Neural progenitor cell (in vitro differentiated cells): ENCODE data around the gene RAX2. TPM values are rescaled to one million over a fixed set of nuclear protein-coding genes. Genes with fewer than 3 reads are reported as not detected.

ENCODE experiments used
- DNase-seq: peaks from one replicate; pipeline ENCODE4 v3.0.0-alpha.2; 2016; ENCODE audit warnings: low spot score
- H2AFZ ChIP-seq: fragments of 200-600 bp; sonication (generic); replicated peaks from 2 replicates; pipeline ENCODE4 v1.6.1; 2016; ENCODE audit warnings: antibody characterized with exemption
- H3F3A ChIP-seq: fragments of 200-600 bp; sonication (generic); 2 replicates; pipeline ENCODE4 v1.6.1; 2016; ENCODE audit warnings: antibody characterized with exemption, low read depth
- H3K27ac ChIP-seq: fragments of 200-600 bp; sonication (generic); 2 replicates; pipeline ENCODE4 v1.5.1; 2016; ENCODE audit warnings: mild to moderate bottlenecking
- H3K27me3 ChIP-seq: fragments of 200-600 bp; sonication (generic); 2 replicates; pipeline ENCODE4 v1.6.1; 2016; ENCODE audit warnings: mild to moderate bottlenecking, moderate library complexity
- H3K36me3 ChIP-seq: fragments of 200-600 bp; sonication (generic); 2 replicates; pipeline ENCODE4 v1.5.1; 2016
- H3K4me1 ChIP-seq: fragments of 200-600 bp; sonication (generic); 2 replicates; pipeline ENCODE4 v1.6.1; 2016; ENCODE audit warnings: mixed run types
- H3K4me2 ChIP-seq: fragments of 200-600 bp; sonication (generic); 2 replicates; pipeline ENCODE4 v1.6.1; 2016
- H3K4me3 ChIP-seq: fragments of 200-600 bp; sonication (generic); 2 replicates; pipeline ENCODE4 v1.5.1; 2016
- H3K79me2 ChIP-seq: fragments of 200-600 bp; sonication (generic); 2 replicates; pipeline ENCODE4 v1.6.1; 2016; ENCODE audit warnings: low read depth
- H3K9ac ChIP-seq: fragments of 200-600 bp; sonication (generic); 2 replicates; pipeline ENCODE4 v1.6.1; 2016
- H3K9me3 ChIP-seq: fragments of 200-600 bp; sonication (generic); 2 replicates; pipeline ENCODE4 v1.5.1; 2016; ENCODE audit warnings: low read depth
- H4K20me1 ChIP-seq: fragments of 200-600 bp; sonication (generic); 2 replicates; pipeline ENCODE4 v1.6.1; 2016; ENCODE audit warnings: low read depth
- H3K27ac Mint-ChIP-seq: 3 replicates; pipeline ENCODE4 v1.8.0; 2021; ENCODE audit warnings: mixed read lengths
- H3K27me3 Mint-ChIP-seq: 2 replicates; pipeline ENCODE4 v1.8.0; 2022; ENCODE audit warnings: low read depth, mild to moderate bottlenecking, inconsistent platforms, moderate library complexity, mixed read lengths; ENCODE audit not compliant: insufficient read depth
- H3K36me3 Mint-ChIP-seq: 3 replicates; pipeline ENCODE4 v1.8.0; 2021; ENCODE audit warnings: mixed read lengths
- H3K4me1 Mint-ChIP-seq: 3 replicates; pipeline ENCODE4 v1.8.0; 2021; ENCODE audit warnings: mixed read lengths
- H3K4me3 Mint-ChIP-seq: 3 replicates; pipeline ENCODE4 v1.8.0; 2021; ENCODE audit warnings: mild to moderate bottlenecking, moderate library complexity, mixed read lengths
- H3K9me3 Mint-ChIP-seq: 3 replicates; pipeline ENCODE4 v1.8.0; 2020; ENCODE audit warnings: mixed read lengths
- EZH2 ChIP-seq: fragments of 200-600 bp; sonication (generic); IDR thresholded peaks from 2 replicates; pipeline ENCODE4 v1.6.1; 2017; ENCODE audit warnings: antibody characterized with exemption, mild to moderate bottlenecking, moderate library complexity
- EZH2phosphoT487 ChIP-seq: fragments of 200-600 bp; sonication (generic); IDR thresholded peaks from 2 replicates; pipeline ENCODE4 v1.6.1; 2017; ENCODE audit warnings: antibody characterized with exemption
- total RNA-seq: library from RNA; depleted of rRNA; stranded (reverse); fragments of >200 nt; gene quantifications from 2 replicates; pipeline ENCODE4 v1.2.3, GENCODE V29; 2015; ENCODE audit warnings: low replicate concordance
- TF ChIP-seq, protein P1 (sequence below): fragments of 200-600 bp; sonication (generic); IDR thresholded peaks from 2 replicates; pipeline ENCODE4 v1.5.1; 2017; ENCODE audit warnings: antibody characterized with exemption, mild to moderate bottlenecking

RAX2 gene
- total RNA-seq, 1 donor from 2014 or later = not detected

DNA sequence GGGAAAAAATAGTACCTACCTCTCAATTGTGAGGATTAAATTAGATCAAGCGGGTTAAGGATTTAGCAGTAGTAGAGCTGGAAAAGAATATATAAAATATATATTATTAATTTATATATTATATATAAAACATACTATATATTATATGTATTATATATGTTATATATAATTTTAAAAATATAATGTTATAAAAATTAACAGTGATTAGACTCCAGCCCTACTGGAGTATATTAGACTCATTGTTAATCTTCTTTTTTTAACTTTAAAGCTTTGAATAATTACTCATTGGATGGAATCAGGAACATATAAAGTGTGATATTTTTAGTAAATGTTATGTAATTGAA lies 9.9 kb downstream of the RAX2 start:
- Histone ChIP-seq H3K4me3 (peak overlapping the region; percentile 89), H3K27ac (no peak overlapping the region), H3K27me3 (no peaks in the 10 kb centered on the region), H3K36me3 (no peaks in the 10 kb centered on the region), H3K4me1 (peaks cover 3% of the 10 kb centered on the region), H2AFZ (no peak overlapping the region), H3F3A (peaks cover 8% of the 10 kb centered on the region), H3K9me3 (no peaks in the 10 kb centered on the region), H3K4me2 (peak overlapping the region; percentile 63), H3K79me2 (peaks cover 26% of the 10 kb centered on the region), H4K20me1 (no peaks in the 10 kb centered on the region), H3K9ac (no peak overlapping the region)
- Mint-ChIP-seq H3K27ac (peak overlapping the region; percentile 95), H3K36me3 (no peaks in the 10 kb centered on the region), H3K4me3 (peak overlapping the region; percentile 96), H3K9me3 (no peaks in the 10 kb centered on the region), H3K27me3 (no peaks in the 10 kb centered on the region), H3K4me1 (peaks cover 14% of the 10 kb centered on the region)
- no peak for DNase-seq
- TF ChIP-seq, protein P1, sequence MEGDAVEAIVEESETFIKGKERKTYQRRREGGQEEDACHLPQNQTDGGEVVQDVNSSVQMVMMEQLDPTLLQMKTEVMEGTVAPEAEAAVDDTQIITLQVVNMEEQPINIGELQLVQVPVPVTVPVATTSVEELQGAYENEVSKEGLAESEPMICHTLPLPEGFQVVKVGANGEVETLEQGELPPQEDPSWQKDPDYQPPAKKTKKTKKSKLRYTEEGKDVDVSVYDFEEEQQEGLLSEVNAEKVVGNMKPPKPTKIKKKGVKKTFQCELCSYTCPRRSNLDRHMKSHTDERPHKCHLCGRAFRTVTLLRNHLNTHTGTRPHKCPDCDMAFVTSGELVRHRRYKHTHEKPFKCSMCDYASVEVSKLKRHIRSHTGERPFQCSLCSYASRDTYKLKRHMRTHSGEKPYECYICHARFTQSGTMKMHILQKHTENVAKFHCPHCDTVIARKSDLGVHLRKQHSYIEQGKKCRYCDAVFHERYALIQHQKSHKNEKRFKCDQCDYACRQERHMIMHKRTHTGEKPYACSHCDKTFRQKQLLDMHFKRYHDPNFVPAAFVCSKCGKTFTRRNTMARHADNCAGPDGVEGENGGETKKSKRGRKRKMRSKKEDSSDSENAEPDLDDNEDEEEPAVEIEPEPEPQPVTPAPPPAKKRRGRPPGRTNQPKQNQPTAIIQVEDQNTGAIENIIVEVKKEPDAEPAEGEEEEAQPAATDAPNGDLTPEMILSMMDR = no peak
- no peak for TF ChIP-seq EZH2phosphoT487
- no peak for TF ChIP-seq EZH2

DNA sequence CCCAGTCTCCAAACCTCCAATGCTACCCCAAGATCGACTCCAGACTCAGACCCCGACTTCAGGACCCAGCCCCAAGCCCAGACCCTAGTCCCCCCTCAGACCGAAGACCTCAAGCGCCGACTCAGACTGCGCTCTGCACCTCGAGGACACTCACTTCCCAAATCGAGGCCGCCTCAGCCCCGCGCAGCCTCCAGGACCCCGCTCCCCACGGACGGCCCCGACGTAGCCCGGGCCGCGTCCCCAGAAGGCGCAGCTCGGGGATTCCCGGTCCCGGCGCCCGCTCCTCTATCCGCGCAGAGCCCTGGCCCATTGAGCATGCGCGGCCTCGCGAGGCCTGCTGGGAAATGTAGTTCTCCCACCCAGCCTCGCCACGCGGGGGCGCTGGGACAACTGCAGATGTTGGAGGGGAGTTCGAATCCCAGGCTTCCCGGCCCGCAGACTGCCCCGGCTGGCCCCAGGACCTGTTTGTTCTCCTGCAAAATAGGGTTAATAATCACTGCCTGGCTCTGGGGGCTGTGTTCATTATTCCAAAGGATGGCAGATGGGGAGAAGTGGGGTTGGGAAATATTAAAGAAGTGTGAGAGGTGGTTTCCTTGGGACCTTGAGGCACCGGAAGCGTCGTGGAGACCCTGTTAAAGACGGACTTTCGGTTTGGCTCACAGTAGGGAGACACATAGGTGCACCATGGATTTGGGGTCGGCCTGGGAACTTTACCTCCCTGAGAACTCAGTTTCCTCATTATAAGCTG lies 10.5 kb downstream of the RAX2 start, which contains the start of gene APBA3:
Gene APBA3, minus strand, starts transcription at position 311 of the 748 bp plus-strand sequence. CDS start 1,428 bp downstream, outside the sequence.
- Mint-ChIP-seq H3K9me3 (no peaks in the 10 kb centered on the region), H3K4me3 (peak within 1 kb of the TSS; percentile 96), H3K27me3 (no peaks in the 10 kb centered on the region), H3K27ac (peak within 1 kb of the TSS; percentile 95), H3K4me1 (peaks cover 14% of the 10 kb centered on the region), H3K36me3 (peaks cover 2% of the 10 kb centered on the region)
- Histone ChIP-seq H3K9me3 (no peaks in the 10 kb centered on the region), H3K79me2 (peaks cover 26% of the 10 kb centered on the region), H2AFZ (peak within 1 kb of the TSS; percentile 97), H4K20me1 (no peaks in the 10 kb centered on the region), H3K36me3 (no peaks in the 10 kb centered on the region), H3K27ac (peak within 1 kb of the TSS; percentile 72), H3K4me3 (peak within 1 kb of the TSS; percentile 90), H3K9ac (peak within 1 kb of the TSS; percentile 83), H3K27me3 (no peaks in the 10 kb centered on the region), H3F3A (peaks cover 8% of the 10 kb centered on the region), H3K4me1 (peaks cover 3% of the 10 kb centered on the region), H3K4me2 (peak within 1 kb of the TSS; percentile 85)
- peak; percentile 96 for DNase-seq
- TF ChIP-seq EZH2phosphoT487 (no peak), EZH2 (no peak)
- TF ChIP-seq, protein P1 = peak; percentile 77

DNA sequence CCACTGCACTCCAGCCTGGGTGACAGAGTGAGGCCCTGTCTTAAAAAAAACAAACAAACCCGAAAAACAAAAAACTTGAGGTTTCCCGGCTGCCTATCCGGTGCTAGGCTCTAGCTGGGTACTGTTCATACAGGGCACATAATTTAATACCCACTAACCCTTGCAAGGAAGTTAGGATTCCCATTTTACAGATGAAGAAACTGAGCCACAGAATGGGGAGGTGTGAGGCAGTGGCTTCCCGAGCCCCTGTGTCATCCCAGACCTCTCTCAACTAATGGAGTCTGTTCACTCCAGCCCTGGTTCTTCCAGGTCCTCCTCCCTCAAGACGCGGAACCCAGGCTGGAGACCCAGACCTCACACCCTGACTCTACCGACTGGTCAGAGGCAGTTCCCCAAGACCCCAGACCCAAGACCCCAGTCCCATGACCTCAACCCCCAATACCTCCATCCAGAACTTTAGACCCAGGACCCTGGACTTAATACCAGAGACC lies 11.1 kb downstream of the RAX2 start:
- no peak overlapping the region for H3K27ac ChIP-seq
- Mint-ChIP-seq H3K9me3 (no peaks in the 10 kb centered on the region), H3K27ac (peak overlapping the region; percentile 85), H3K4me1 (peaks cover 14% of the 10 kb centered on the region), H3K27me3 (no peaks in the 10 kb centered on the region), H3K36me3 (peaks cover 2% of the 10 kb centered on the region), H3K4me3 (peak overlapping the region; percentile 96)
- H4K20me1 ChIP-seq = no peaks in the 10 kb centered on the region
- H2AFZ ChIP-seq = peak overlapping the region; percentile 64
- TF ChIP-seq EZH2phosphoT487 (no peak), EZH2 (no peak)
- TF ChIP-seq, protein P1 = no peak
- H3K4me2 ChIP-seq = peak overlapping the region; percentile 85
- peak overlapping the region; percentile 90 for H3K4me3 ChIP-seq
- H3K36me3 ChIP-seq = no peaks in the 10 kb centered on the region
- H3K9me3 ChIP-seq = no peaks in the 10 kb centered on the region
- H3K9ac ChIP-seq = peak overlapping the region; percentile 83
- H3F3A ChIP-seq = peaks cover 8% of the 10 kb centered on the region
- DNase-seq = no peak
- H3K4me1 ChIP-seq = peaks cover 3% of the 10 kb centered on the region
- H3K27me3 ChIP-seq = no peaks in the 10 kb centered on the region
- peaks cover 26% of the 10 kb centered on the region for H3K79me2 ChIP-seq
